ENCODE data around the gene OPA3. TPM values are rescaled to one million over a fixed set of nuclear protein-coding genes. Genes with fewer than 3 reads are reported as not detected.

Gene OPA3
- total and polyA plus RNA-seq, 11 donors: 13.1 to 30.4 (median 22.3) TPM

- Histone ChIP-seq H3K27ac (no peak overlapping the region), H3K36me3 (peaks cover 0 to 50% (median 41%) of the 10 kb centered on the region in 9 donors), H3K4me1 (peaks cover 0 to 14% (median 9%) of the 10 kb centered on the region in 12 donors), H3K4me3 (no peak overlapping the region), H3K27me3 (no peaks in the 10 kb centered on the region), H3K9me3 (no peaks in the 10 kb centered on the region)
- intact Hi-C loops (cut with DNase I): loop anchor here in 2 of 10 donors (5.0 kb wide), 1 partner anchor 33 kb away; no protein-coding TSS in a partner anchor
- ATAC-seq: no peak
- TF ChIP-seq CTCF (IDR thresholded peaks at IDR 0.05): no peak
- TF ChIP-seq POLR2A (IDR thresholded peaks at IDR 0.05): no peak
- 94 to 98% (median 96%) methylated on average over 6 of the region's 6 CpGs for WGBS, 4 donors
- no peak for DNase-seq
Observed at GRCh38 chr19:45608948-45609347, 24.3 kb upstream of the OPA3 start.

GRCh38 chr19:45607071-45608029, 22.7 kb upstream of the OPA3 start:
- Histone ChIP-seq H3K27ac (peak overlapping the region in 11 of 12 donors; percentile 34 to 76 (median 64)), H3K9me3 (no peaks in the 10 kb centered on the region), H3K27me3 (peaks cover 0 to 12% (median 5%) of the 10 kb centered on the region in 9 donors), H3K4me3 (peak overlapping the region in 9 of 12 donors; percentile 29 to 50 (median 41)), H3K36me3 (peaks cover 0 to 34% (median 25%) of the 10 kb centered on the region in 9 donors), H3K4me1 (peaks cover 0 to 14% (median 9%) of the 10 kb centered on the region in 12 donors)
- TF ChIP-seq CTCF (IDR thresholded peaks at IDR 0.05): peak; percentile 77 to 95 (median 88)
- no peak for TF ChIP-seq POLR2A (IDR thresholded peaks at IDR 0.05)
- peak; percentile 77 to 85 (median 80) for DNase-seq
- WGBS, 4 donors: 10 to 13% (median 12%) methylated on average over 23 to 28 of the region's 28 CpGs
- ATAC-seq: peak; percentile 78 to 90 (median 86)
- intact Hi-C loops (cut with DNase I): loop anchor here (1.0 to 5.0 kb wide), 7 partner anchors 33 to 84 kb away; no protein-coding TSS in a partner anchor

- H3K36me3 ChIP-seq: no peaks in the 10 kb centered on the region
- no peaks in the 10 kb centered on the region for H3K9me3 ChIP-seq
- intact Hi-C loops (cut with DNase I): no loop called here
- WGBS, 4 donors: 2 to 4% (median 3%) methylated on average over 26 to 52 of the region's 52 CpGs
- peaks cover 0 to 55% (median 35%) of the 10 kb centered on the region in 9 donors for H3K27me3 ChIP-seq
- TF ChIP-seq POLR2A (IDR thresholded peaks at IDR 0.05) (peak in 1 of 2 donors; percentile 61), CTCF (IDR thresholded peaks at IDR 0.05) (no peak)
- peak within 1 kb of the TSS; percentile 45 to 92 (median 87) for H3K27ac ChIP-seq
- H3K4me3 ChIP-seq: peak within 1 kb of the TSS; percentile 45 to 95 (median 70)
- DNase-seq: peak; percentile 45 to 68 (median 50)
- H3K4me1 ChIP-seq: peaks cover 0 to 51% (median 17%) of the 10 kb centered on the region in 12 donors
- ATAC-seq: peak in 3 of 4 donors; percentile 53 to 75 (median 66)
Observed at GRCh38 chr19:45601524-45602374, 17.1 kb upstream of the OPA3 start, which contains the start of gene GPR4. TSS of gene GPR4 (minus strand) at chr19:45602212. CDS start at chr19:45591866, 10,346 bp downstream.

Data from heart left ventricle (tissue), 16 donors.